GM21447 (cell line): ENCODE measurements around the gene CR1.
A peak's percentile ranks its signal among the peaks of the same experiment; 100 is the strongest.
"Not testable (repeated sequence)": the region's sequence is repeated elsewhere in the genome, so short reads cannot be mapped to it uniquely, and the experiment has no call there.

Source experiments
- ATAC-seq: cut with Tn5 transposase; IDR thresholded peaks from one replicate; pipeline ENCODE4 v1.9.1; 2021; ENCODE audit not compliant: unreplicated experiment

Gene CR1

GRCh38 chr1:207503950-207504349 lies 8.0 kb downstream of the CR1 start:
- ATAC-seq, result no peak

GRCh38 chr1:207504438-207504837 lies 8.5 kb downstream of the CR1 start:
- no peak for ATAC-seq

- ATAC-seq, result no peak
Observed at GRCh38 chr1:207510444-207510843, 14.5 kb downstream of the CR1 start.

GRCh38 chr1:207514890-207515289 lies 18.9 kb downstream of the CR1 start:
- ATAC-seq, result no peak

GRCh38 chr1:207516729-207517128 lies 20.8 kb downstream of the CR1 start:
- ATAC-seq, result no peak

- no peak for ATAC-seq
Observed at GRCh38 chr1:207518608-207519236, 22.8 kb downstream of the CR1 start.

- no peak for ATAC-seq
Observed at GRCh38 chr1:207519505-207520399, 23.8 kb downstream of the CR1 start.

- not testable (repeated sequence) for ATAC-seq
Observed at GRCh38 chr1:207520400-207521345, 24.7 kb downstream of the CR1 start.

- ATAC-seq, result not testable (repeated sequence)
Observed at GRCh38 chr1:207525239-207525638, 29.3 kb downstream of the CR1 start.

- ATAC-seq, result not testable (repeated sequence)
Observed at GRCh38 chr1:207528401-207528800, 32.4 kb downstream of the CR1 start.

GRCh38 chr1:207536263-207536662 lies 40.3 kb downstream of the CR1 start:
- ATAC-seq, result not testable (repeated sequence)

- not testable (repeated sequence) for ATAC-seq
Observed at GRCh38 chr1:207546677-207547357, 50.9 kb downstream of the CR1 start.

GRCh38 chr1:207554823-207555222 lies 58.9 kb downstream of the CR1 start:
- ATAC-seq, result not testable (repeated sequence)

- no peak for ATAC-seq
Observed at GRCh38 chr1:207565546-207566468, 69.8 kb downstream of the CR1 start.

GRCh38 chr1:207571926-207572325 lies 76.0 kb downstream of the CR1 start:
- ATAC-seq, result not testable (repeated sequence)

GRCh38 chr1:207573074-207573473 lies 77.1 kb downstream of the CR1 start:
- ATAC-seq, result not testable (repeated sequence)

GRCh38 chr1:207575381-207575780 lies 79.4 kb downstream of the CR1 start:
- not testable (repeated sequence) for ATAC-seq

GRCh38 chr1:207578796-207579435 lies 83.0 kb downstream of the CR1 start:
- no peak for ATAC-seq

GRCh38 chr1:207579436-207579799 lies 83.5 kb downstream of the CR1 start:
- peak; percentile 85 for ATAC-seq
